ENCODE measurements around the gene DZIP1L. TPM values are rescaled to one million over a fixed set of nuclear protein-coding genes. Genes with fewer than 3 reads are reported as not detected.
A peak's percentile ranks its signal among the peaks of the same experiment; 100 is the strongest.
"Not testable (repeated sequence)": the region's sequence is repeated elsewhere in the genome, so short reads cannot be mapped to it uniquely, and the experiment has no call there.

The DZIP1L gene
- polyA plus RNA-seq, 2 of the 4 experiments (the other 2 are of a cell fraction) = 2.7 to 7.0 TPM

DNA sequence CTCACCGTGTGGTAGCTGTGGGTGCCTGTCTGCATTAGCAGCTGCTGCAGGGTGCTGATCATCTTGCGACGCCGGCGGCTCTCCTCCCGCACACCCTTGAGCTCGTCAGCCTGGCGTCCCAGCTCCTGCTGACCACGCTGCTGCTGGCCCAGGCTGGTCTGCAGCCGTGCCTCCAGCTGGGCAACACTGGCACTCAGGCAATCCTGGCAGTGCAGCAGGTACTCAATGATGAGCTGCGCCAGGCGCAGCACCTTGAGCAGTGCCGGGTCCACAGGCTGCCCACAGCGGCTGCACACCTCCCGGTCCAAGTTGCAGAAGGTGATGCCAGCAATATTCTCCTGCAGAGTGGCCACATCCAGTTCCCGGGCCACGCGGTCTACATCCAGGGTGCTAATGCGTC lies 11.9 kb downstream of the DZIP1L start:
- ATAC-seq = no peak
- no peaks in the 10 kb centered on the region for H3K4me1 ChIP-seq
- ChIA-PET CTCF (interaction anchor here (5.1 kb wide), 1 partner anchor 15 kb away, joined by 33 read pairs; no protein-coding TSS in a partner anchor), POLR2A (no interaction called here)
- H3K9me3 ChIP-seq = no peaks in the 10 kb centered on the region
- no peak for DNase-seq (ENCODE audit: low read depth in 1 of 2, low spot score in 1 of 2)
- H3K4me3 ChIP-seq = no peak overlapping the region
- no peak overlapping the region for H3K4me2 ChIP-seq
- H3K27ac ChIP-seq = no peak overlapping the region
- FAIRE-seq = no peak
- TF ChIP-seq ZFP36 (IDR thresholded peaks at IDR 0.05; ENCODE audit: borderline replicate concordance, partially characterized antibody) (no peak), RNF2 (IDR thresholded peaks at IDR 0.05; ENCODE audit: borderline replicate concordance, low read depth) (no peak), SREBF2 (IDR thresholded peaks at IDR 0.05) (no peak), GATA3 (IDR thresholded peaks at IDR 0.05; ENCODE audit: borderline replicate concordance) (no peak), FOSL2 (IDR thresholded peaks at IDR 0.05) (no peak), FOSL2 (CRISPR knock-in tag; IDR thresholded peaks at IDR 0.05) (no peak), POLR2AphosphoS2 (conservative IDR thresholded peaks at IDR 0.05; ENCODE audit: low read length) (no peak), FOXS1 (CRISPR knock-in tag; IDR thresholded peaks at IDR 0.05) (no peak), RARB (CRISPR knock-in tag; IDR thresholded peaks at IDR 0.05) (no peak), MAZ (IDR thresholded peaks at IDR 0.05; ENCODE audit: borderline replicate concordance, low read depth, low read length) (no peak), ZC3H11A (IDR thresholded peaks at IDR 0.05) (no peak), MAFK (IDR thresholded peaks at IDR 0.05; ENCODE audit: partially characterized antibody) (no peak), ZNF302 (CRISPR knock-in tag; IDR thresholded peaks at IDR 0.05) (no peak), JUN (IDR thresholded peaks at IDR 0.05) (no peak), RFX5 (IDR thresholded peaks at IDR 0.05) (no peak)
- TF ChIP-seq, protein P1, sequence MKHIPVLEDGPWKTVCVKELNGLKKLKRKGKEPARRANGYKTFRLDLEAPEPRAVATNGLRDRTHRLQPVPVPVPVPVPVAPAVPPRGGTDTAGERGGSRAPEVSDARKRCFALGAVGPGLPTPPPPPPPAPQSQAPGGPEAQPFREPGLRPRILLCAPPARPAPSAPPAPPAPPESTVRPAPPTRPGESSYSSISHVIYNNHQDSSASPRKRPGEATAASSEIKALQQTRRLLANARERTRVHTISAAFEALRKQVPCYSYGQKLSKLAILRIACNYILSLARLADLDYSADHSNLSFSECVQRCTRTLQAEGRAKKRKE (CRISPR knock-in tag; IDR thresholded peaks at IDR 0.05; ENCODE audit: low read depth) = no peak
- TF ChIP-seq, protein P2, sequence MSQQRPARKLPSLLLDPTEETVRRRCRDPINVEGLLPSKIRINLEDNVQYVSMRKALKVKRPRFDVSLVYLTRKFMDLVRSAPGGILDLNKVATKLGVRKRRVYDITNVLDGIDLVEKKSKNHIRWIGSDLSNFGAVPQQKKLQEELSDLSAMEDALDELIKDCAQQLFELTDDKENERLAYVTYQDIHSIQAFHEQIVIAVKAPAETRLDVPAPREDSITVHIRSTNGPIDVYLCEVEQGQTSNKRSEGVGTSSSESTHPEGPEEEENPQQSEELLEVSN (IDR thresholded peaks at IDR 0.05; ENCODE audit: borderline replicate concordance, low read depth) = no peak
- TF ChIP-seq, protein P3, sequence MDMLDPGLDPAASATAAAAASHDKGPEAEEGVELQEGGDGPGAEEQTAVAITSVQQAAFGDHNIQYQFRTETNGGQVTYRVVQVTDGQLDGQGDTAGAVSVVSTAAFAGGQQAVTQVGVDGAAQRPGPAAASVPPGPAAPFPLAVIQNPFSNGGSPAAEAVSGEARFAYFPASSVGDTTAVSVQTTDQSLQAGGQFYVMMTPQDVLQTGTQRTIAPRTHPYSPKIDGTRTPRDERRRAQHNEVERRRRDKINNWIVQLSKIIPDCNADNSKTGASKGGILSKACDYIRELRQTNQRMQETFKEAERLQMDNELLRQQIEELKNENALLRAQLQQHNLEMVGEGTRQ (IDR thresholded peaks at IDR 0.05) = no peak
- WGBS (ENCODE audit: missing lambda C conversion rate) = 97% methylated on average over 5 of the region's 19 CpGs

DNA sequence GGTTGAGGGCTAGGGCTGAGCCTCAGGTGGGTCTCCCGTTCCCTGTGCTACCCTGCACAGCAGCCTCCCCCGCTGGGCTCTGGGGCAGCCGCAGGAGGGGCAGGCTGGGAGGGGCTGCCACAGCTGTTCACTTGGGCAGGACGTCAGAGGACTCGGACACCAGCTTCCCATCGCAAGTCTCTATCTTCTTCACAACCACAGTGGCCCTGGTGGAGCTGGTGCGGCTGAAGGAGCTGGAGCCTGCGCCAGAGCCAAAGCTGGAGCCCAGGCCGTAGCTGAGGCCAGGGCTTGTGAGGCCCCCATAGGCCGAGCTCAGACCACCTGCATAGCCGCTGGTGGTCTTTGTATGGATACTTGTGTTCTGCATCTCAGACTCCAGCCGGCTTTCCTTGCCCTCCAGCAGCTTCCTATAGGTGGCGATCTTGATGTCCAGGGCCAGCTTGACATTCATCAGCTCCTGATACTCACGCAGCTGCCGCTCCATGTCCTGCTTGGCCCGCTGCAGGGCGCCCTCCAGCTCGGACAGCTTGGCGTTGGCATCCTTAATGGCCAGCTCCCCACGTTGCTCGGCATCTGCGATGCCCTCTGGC lies 14.0 kb downstream of the DZIP1L start:
- H3K4me2 ChIP-seq; POLR2A ChIA-PET; DNase-seq (ENCODE audit: low read depth in 1 of 2, low spot score in 1 of 2); FAIRE-seq; H3K27ac ChIP-seq; H3K4me3 ChIP-seq; H3K4me1 ChIP-seq; H3K9me3 ChIP-seq: not testable (repeated sequence)
- CTCF ChIA-PET = interaction anchor here (0.9 to 5.1 kb wide), 4 partner anchors 10 to 29 kb away, joined by 3 to 33 read pairs (median 4); no protein-coding TSS in a partner anchor
- 90% methylated on average over 5 of the region's 22 CpGs for WGBS (ENCODE audit: missing lambda C conversion rate)
- ATAC-seq = 0 out of 6 replicates have a peak, but pooled peaks of 1 of the 2 experiments have one; percentile 25

DNA sequence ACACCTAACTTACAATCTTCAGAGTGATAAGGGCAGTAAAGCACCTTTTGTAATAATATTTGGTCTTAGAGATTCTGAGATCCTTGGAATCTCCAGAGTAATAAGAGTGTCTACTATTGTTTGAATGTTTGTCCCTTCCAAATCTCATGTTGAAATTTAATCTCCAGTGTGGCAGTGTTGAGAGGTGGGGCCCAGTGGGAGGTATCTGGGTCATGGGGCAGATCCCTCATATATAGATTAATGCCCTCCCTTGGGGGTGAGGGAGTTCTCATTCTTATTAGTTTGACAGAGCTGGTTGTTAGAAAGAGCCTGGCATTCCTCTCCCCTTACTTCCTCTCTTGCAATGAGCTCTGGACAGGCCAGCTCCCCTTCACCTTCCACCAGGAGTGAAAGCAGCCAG lies 16.0 kb downstream of the DZIP1L start:
- POLR2A ChIA-PET = no interaction called here
- no peak overlapping the region for H3K4me2 ChIP-seq
- DNase-seq (ENCODE audit: low read depth in 1 of 2, low spot score in 1 of 2) (no peak), ATAC-seq (no peak), FAIRE-seq (no peak)
- no peaks in the 10 kb centered on the region for H3K4me1 ChIP-seq
- TF ChIP-seq ZFP36 (IDR thresholded peaks at IDR 0.05; ENCODE audit: borderline replicate concordance, partially characterized antibody) (no peak), MAZ (IDR thresholded peaks at IDR 0.05; ENCODE audit: borderline replicate concordance, low read depth, low read length) (no peak), SREBF2 (IDR thresholded peaks at IDR 0.05) (no peak), CEBPB (IDR thresholded peaks at IDR 0.05) (no peak), NR3C1 (IDR thresholded peaks at IDR 0.05) (no peak), CBX2 (IDR thresholded peaks at IDR 0.05; ENCODE audit: borderline replicate concordance, low read depth) (no peak), JUN (IDR thresholded peaks at IDR 0.05) (no peak), TP53 (CRISPR knock-in tag; IDR thresholded peaks at IDR 0.05) (no peak)
- TF ChIP-seq, protein P3 (IDR thresholded peaks at IDR 0.05) = no peak
- H3K4me3 ChIP-seq = no peak overlapping the region
- H3K9me3 ChIP-seq = no peaks in the 10 kb centered on the region
- H3K27ac ChIP-seq = no peak overlapping the region
- CTCF ChIA-PET = interaction anchor here (0.6 to 2.1 kb wide), 9 partner anchors 12 to 239 kb away, joined by 3 to 5 read pairs (median 4); no protein-coding TSS in a partner anchor
